ENCODE data around the gene SYNJ2. TPM values are rescaled to one million over a fixed set of nuclear protein-coding genes. Genes with fewer than 3 reads are reported as not detected.
"Not testable (repeated sequence)": the region's sequence is repeated elsewhere in the genome, so short reads cannot be mapped to it uniquely, and the experiment has no call there.

Gene SYNJ2
- total and polyA plus RNA-seq, 4 donors: 3.4 to 8.8 (median 4.8) TPM

GRCh38 chr6:157937916-157938315, 43.7 kb upstream of the SYNJ2 start:
- TF ChIP-seq, protein P1, sequence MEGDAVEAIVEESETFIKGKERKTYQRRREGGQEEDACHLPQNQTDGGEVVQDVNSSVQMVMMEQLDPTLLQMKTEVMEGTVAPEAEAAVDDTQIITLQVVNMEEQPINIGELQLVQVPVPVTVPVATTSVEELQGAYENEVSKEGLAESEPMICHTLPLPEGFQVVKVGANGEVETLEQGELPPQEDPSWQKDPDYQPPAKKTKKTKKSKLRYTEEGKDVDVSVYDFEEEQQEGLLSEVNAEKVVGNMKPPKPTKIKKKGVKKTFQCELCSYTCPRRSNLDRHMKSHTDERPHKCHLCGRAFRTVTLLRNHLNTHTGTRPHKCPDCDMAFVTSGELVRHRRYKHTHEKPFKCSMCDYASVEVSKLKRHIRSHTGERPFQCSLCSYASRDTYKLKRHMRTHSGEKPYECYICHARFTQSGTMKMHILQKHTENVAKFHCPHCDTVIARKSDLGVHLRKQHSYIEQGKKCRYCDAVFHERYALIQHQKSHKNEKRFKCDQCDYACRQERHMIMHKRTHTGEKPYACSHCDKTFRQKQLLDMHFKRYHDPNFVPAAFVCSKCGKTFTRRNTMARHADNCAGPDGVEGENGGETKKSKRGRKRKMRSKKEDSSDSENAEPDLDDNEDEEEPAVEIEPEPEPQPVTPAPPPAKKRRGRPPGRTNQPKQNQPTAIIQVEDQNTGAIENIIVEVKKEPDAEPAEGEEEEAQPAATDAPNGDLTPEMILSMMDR (IDR thresholded peaks at IDR 0.05; ENCODE audit: control extremely low read depth, extremely low read depth): no peak
- no peak overlapping the region for H3K9ac ChIP-seq (ENCODE audit: insufficient read depth in 1 of 2, low read length in 2 of 2)
- no peaks in the 10 kb centered on the region for H3K9me3 ChIP-seq (ENCODE audit: control insufficient read depth in 4 of 4, insufficient read depth in 3 of 4, low read length in 3 of 4)
- no peak overlapping the region for H3K27ac ChIP-seq (ENCODE audit: low read depth in 1 of 2, low read length in 1 of 2)
- H3K4me1 ChIP-seq (ENCODE audit: control insufficient read depth in 5 of 5, insufficient read depth in 5 of 5, low read length in 5 of 5): no peaks in the 10 kb centered on the region
- H3K36me3 ChIP-seq (ENCODE audit: control insufficient read depth in 4 of 4, insufficient read depth in 4 of 4, low read length in 4 of 4): peaks cover 27 to 51% (median 42%) of the 10 kb centered on the region in 4 donors
- no peak overlapping the region for H3K4me3 ChIP-seq
- 94 to 97% methylated on average over 6 of the region's 6 CpGs for WGBS, 2 donors
- H3K27me3 ChIP-seq (ENCODE audit: control insufficient read depth in 3 of 3, insufficient read depth in 3 of 3, low read length in 2 of 3): no peaks in the 10 kb centered on the region
- ATAC-seq (ENCODE audit: insufficient read depth, low FRiP score) (no peak), DNase-seq (no peak)

GRCh38 chr6:157940375-157941036, 41.2 kb upstream of the SYNJ2 start:
- not testable (repeated sequence) for H3K9me3 ChIP-seq (ENCODE audit: control insufficient read depth in 4 of 4, insufficient read depth in 3 of 4, low read length in 3 of 4); H3K27ac ChIP-seq (ENCODE audit: low read depth in 1 of 2, low read length in 1 of 2); ATAC-seq (ENCODE audit: insufficient read depth, low FRiP score); H3K9ac ChIP-seq (ENCODE audit: insufficient read depth in 1 of 2, low read length in 2 of 2); DNase-seq; H3K4me1 ChIP-seq (ENCODE audit: control insufficient read depth in 5 of 5, insufficient read depth in 5 of 5, low read length in 5 of 5); H3K4me3 ChIP-seq; H3K27me3 ChIP-seq (ENCODE audit: control insufficient read depth in 3 of 3, insufficient read depth in 3 of 3, low read length in 2 of 3)
- H3K36me3 ChIP-seq (ENCODE audit: control insufficient read depth in 4 of 4, insufficient read depth in 4 of 4, low read length in 4 of 4): peaks cover 27 to 39% (median 35%) of the 10 kb centered on the region in 4 donors
- 92 to 97% methylated on average over 12 of the region's 12 CpGs for WGBS, 2 donors

DNA sequence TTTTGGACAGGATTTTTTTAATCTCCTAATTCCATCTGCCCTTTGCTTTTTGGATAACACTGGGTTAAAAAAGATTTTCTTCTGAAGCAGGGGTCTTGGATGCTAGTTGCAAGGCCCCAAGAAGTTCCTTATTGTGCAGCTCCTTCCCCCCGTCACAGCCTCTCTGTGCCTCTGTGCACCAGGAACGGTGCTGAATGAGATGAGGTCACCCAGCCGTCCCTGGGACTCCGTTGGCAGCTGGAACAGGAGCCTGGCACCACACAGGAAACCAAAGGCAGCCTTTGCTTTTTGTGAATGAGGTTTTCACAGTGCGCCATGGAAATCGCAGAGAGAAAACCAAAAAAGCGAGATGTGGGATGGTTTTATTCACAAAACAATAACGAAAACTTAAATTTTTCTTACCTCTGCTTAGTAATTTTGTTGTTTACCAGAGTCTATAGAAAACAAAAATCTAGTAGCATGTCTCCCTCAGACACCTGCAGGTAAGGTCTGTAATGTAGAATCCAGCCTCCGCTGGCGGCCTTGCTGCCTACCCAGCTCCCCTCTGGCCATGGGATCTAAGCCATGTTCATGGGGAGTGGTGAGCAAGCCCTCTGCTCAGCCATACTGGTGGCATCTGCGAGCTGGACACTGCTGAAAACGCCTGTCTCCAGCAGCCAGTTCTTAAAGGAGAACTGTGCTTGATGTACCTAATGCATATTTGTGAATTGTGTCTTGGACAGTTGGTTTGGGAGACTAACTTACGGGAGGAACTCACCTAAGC, 40.4 kb upstream of the SYNJ2 start:
- H3K36me3 ChIP-seq (ENCODE audit: control insufficient read depth in 4 of 4, insufficient read depth in 4 of 4, low read length in 4 of 4): peaks cover 27 to 34% (median 31%) of the 10 kb centered on the region in 4 donors

DNA sequence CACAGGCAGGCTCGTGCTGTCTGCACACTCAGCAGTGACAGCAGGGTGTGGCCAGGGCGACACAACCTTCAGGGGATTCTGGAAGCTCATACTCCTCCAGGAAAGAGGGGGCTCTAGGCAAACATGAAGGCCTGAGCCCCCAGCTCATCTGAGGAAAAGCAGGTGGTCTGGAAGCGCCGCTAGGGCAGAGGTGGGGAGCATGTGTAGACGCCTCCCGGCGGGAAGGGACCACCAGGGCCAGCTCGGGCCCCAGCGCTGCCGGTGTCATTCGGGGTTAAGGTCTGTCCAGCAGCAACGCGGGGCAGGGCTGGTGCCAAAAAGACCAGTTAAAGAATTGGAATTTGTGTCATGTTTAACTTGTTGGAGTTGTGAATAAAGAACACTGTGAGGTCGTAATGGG, 39.3 kb upstream of the SYNJ2 start:
- Histone ChIP-seq H3K9ac (ENCODE audit: insufficient read depth in 1 of 2, low read length in 2 of 2) (no peak overlapping the region), H3K9me3 (ENCODE audit: control insufficient read depth in 4 of 4, insufficient read depth in 3 of 4, low read length in 3 of 4) (no peaks in the 10 kb centered on the region), H3K4me3 (no peak overlapping the region), H3K27ac (ENCODE audit: low read depth in 1 of 2, low read length in 1 of 2) (no peak overlapping the region), H3K36me3 (ENCODE audit: control insufficient read depth in 4 of 4, insufficient read depth in 4 of 4, low read length in 4 of 4) (peaks cover 21 to 34% (median 28%) of the 10 kb centered on the region in 4 donors), H3K4me1 (ENCODE audit: control insufficient read depth in 5 of 5, insufficient read depth in 5 of 5, low read length in 5 of 5) (no peaks in the 10 kb centered on the region), H3K27me3 (ENCODE audit: control insufficient read depth in 3 of 3, insufficient read depth in 3 of 3, low read length in 2 of 3) (no peaks in the 10 kb centered on the region)
- DNase-seq (no peak), ATAC-seq (ENCODE audit: insufficient read depth, low FRiP score) (no peak)
- 92 to 95% methylated on average over 14 of the region's 14 CpGs for WGBS, 2 donors
- TF ChIP-seq, protein P1 (IDR thresholded peaks at IDR 0.05; ENCODE audit: control extremely low read depth, extremely low read depth): no peak

More for the DNA sequence above, 40.4 kb upstream of the SYNJ2 start:
- no peaks in the 10 kb centered on the region for H3K27me3 ChIP-seq (ENCODE audit: control insufficient read depth in 3 of 3, insufficient read depth in 3 of 3, low read length in 2 of 3)
- H3K9ac ChIP-seq (ENCODE audit: insufficient read depth in 1 of 2, low read length in 2 of 2): no peak overlapping the region
- TF ChIP-seq, protein P1 (IDR thresholded peaks at IDR 0.05; ENCODE audit: control extremely low read depth, extremely low read depth): no peak
- H3K27ac ChIP-seq (ENCODE audit: low read depth in 1 of 2, low read length in 1 of 2): no peak overlapping the region
- no peaks in the 10 kb centered on the region for H3K4me1 ChIP-seq (ENCODE audit: control insufficient read depth in 5 of 5, insufficient read depth in 5 of 5, low read length in 5 of 5)
- H3K4me3 ChIP-seq: no peak overlapping the region
- ATAC-seq (ENCODE audit: insufficient read depth, low FRiP score) (no peak), DNase-seq (no peak)
- H3K9me3 ChIP-seq (ENCODE audit: control insufficient read depth in 4 of 4, insufficient read depth in 3 of 4, low read length in 3 of 4): no peaks in the 10 kb centered on the region
- 91 to 93% methylated on average over 13 of the region's 13 CpGs for WGBS, 2 donors

All from lung (tissue), 12 donors.